ENCODE data around the gene KPNA5. TPM values are rescaled to one million over a fixed set of nuclear protein-coding genes. Genes with fewer than 3 reads are reported as not detected.

The KPNA5 gene
- total and polyA plus RNA-seq, 8 donors, result 1.4 to 6.5 (median 4.1) TPM

DNA sequence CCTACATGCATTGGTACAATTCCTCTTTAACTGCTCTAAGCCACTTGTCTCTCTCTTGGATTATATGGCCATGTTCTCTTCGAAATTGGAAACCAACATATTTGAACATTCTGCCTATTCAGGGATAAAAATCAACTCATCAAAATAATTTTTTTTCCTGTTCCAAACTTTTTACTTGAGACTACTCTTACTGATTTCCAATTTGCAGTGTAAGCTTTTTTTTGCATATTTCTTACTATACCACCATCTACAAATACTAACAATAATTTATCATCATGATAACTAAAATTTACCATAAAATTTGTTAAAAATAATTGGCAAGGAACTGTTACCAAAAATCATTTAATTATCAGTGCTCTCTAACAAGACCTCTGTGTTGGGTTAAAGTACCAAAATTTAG is 91.4 kb downstream of the KPNA5 start:
- no peaks in the 10 kb centered on the region for H3K9me3 ChIP-seq
- no peaks in the 10 kb centered on the region for H3K36me3 ChIP-seq
- intact Hi-C loops (cut with DNase I), result loop anchor here in 1 of 3 donors (10.0 kb wide), 1 partner anchor 192 kb away; no protein-coding TSS in a partner anchor
- WGBS, 2 donors, result 43 to 64% methylated on average over 1 of the region's 1 CpG
- no peak for ATAC-seq
- H3K4me1 ChIP-seq, result no peaks in the 10 kb centered on the region
- no peaks in the 10 kb centered on the region for H3K27me3 ChIP-seq
- TF ChIP-seq, protein P1, sequence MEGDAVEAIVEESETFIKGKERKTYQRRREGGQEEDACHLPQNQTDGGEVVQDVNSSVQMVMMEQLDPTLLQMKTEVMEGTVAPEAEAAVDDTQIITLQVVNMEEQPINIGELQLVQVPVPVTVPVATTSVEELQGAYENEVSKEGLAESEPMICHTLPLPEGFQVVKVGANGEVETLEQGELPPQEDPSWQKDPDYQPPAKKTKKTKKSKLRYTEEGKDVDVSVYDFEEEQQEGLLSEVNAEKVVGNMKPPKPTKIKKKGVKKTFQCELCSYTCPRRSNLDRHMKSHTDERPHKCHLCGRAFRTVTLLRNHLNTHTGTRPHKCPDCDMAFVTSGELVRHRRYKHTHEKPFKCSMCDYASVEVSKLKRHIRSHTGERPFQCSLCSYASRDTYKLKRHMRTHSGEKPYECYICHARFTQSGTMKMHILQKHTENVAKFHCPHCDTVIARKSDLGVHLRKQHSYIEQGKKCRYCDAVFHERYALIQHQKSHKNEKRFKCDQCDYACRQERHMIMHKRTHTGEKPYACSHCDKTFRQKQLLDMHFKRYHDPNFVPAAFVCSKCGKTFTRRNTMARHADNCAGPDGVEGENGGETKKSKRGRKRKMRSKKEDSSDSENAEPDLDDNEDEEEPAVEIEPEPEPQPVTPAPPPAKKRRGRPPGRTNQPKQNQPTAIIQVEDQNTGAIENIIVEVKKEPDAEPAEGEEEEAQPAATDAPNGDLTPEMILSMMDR (IDR thresholded peaks at IDR 0.05), result no peak
- no peak for FAIRE-seq
- DNase-seq, result no peak
- no peak overlapping the region for H3K4me3 ChIP-seq
- H3K27ac ChIP-seq, result no peak overlapping the region

DNA sequence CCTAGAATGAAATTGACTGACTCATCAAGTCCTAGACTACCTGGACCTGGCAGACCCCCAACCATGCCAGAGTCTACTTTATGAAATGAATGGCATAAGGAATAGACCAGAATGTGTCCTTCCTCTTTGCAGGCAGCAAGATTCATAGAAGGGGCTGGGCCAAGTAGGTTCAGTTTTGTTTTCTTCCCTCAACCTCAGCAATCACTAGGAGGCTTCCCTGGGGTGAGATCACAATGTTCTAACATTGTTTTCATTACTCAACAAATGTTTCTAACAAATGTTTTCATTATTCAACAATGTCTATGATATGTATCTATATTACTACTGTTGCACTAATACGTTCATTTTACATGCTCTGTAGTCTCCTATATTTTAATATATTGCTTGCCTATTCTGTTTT is 92.9 kb downstream of the KPNA5 start:
- no peak overlapping the region for H3K27ac ChIP-seq
- TF ChIP-seq, protein P1 (IDR thresholded peaks at IDR 0.05), result no peak
- ATAC-seq, result no peak
- 35 to 51% methylated on average over 1 of the region's 1 CpG for WGBS, 2 donors
- FAIRE-seq, result no peak
- H3K4me3 ChIP-seq, result no peak overlapping the region
- intact Hi-C loops (cut with DNase I), result loop anchor here in 1 of 3 donors (10.0 kb wide), 1 partner anchor 191 kb away; no protein-coding TSS in a partner anchor
- H3K36me3 ChIP-seq, result no peaks in the 10 kb centered on the region
- H3K9me3 ChIP-seq, result no peaks in the 10 kb centered on the region
- DNase-seq, result no peak
- peaks cover 0 to 3% (median 0%) of the 10 kb centered on the region in 4 donors for H3K27me3 ChIP-seq
- no peaks in the 10 kb centered on the region for H3K4me1 ChIP-seq

DNA sequence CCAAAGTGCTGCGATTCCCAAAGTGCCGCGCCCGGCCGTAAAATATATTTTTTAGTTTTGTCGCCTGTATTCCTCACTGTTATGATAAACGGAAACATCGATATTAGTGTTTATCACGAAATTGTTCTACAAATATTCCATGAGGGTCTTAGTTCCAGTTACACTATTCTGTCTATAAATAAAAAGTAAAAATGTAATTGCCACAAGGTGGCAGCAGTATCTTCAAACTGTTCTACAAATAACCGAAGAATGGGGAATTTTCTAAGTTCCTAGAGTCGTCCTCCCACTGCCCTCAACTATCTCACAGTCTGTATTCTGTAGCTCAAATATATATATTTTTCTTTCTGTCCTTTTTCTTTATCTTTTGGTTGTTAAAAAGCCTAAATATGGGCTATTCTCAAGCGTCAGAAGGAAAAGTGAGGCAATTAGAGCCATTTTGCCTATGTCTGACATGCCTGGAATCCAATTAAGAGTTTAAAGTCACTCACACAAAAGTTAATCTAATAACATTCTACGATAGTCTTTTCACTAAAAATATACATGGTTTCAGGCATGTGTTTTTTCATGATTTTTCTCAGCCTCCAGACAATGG is 98.7 kb downstream of the KPNA5 start:
- Histone ChIP-seq H3K4me3 (no peak overlapping the region), H3K36me3 (no peaks in the 10 kb centered on the region), H3K4me1 (no peaks in the 10 kb centered on the region), H3K27me3 (peaks cover 0 to 9% (median 2%) of the 10 kb centered on the region in 4 donors), H3K9me3 (no peaks in the 10 kb centered on the region), H3K27ac (no peak overlapping the region)
- TF ChIP-seq, protein P1 (IDR thresholded peaks at IDR 0.05), result peak in 3 of 4 donors; percentile 23 to 35 (median 28)
- FAIRE-seq (peak; percentile 54), ATAC-seq (peak; percentile 53 to 80 (median 74)), DNase-seq (no peak)
- 15 to 16% methylated on average over 13 of the region's 13 CpGs for WGBS, 2 donors
- intact Hi-C loops (cut with DNase I), result loop anchor here in 1 of 3 donors (10.0 kb wide), 1 partner anchor 185 kb away; no protein-coding TSS in a partner anchor

DNA sequence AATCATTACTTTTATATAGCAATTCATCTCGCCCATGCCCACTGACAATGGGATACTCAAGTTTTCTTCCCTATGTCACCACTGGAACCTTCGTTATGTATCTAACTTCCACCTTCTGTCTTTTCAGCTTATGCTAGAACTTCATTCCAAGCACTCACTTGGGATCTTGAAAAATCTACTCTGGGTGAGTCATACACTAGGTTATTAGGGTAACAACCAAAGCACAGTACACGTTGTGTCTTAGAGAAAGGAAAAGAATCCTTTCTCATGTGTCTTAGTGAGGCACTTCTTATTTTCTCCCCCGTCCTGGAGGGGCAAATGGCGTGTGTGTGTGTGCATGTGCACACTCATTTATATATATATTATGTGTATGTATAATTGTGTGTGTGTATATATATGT is 102.8 kb downstream of the KPNA5 start:
- peaks cover 0 to 7% (median 2%) of the 10 kb centered on the region in 4 donors for H3K27me3 ChIP-seq
- no peaks in the 10 kb centered on the region for H3K36me3 ChIP-seq
- no peaks in the 10 kb centered on the region for H3K4me1 ChIP-seq
- 48 to 61% methylated on average over 5 of the region's 5 CpGs for WGBS, 2 donors
- no peaks in the 10 kb centered on the region for H3K9me3 ChIP-seq
- DNase-seq (no peak), FAIRE-seq (no peak), ATAC-seq (no peak)
- no peak overlapping the region for H3K27ac ChIP-seq
- H3K4me3 ChIP-seq, result no peak overlapping the region
- TF ChIP-seq, protein P1 (IDR thresholded peaks at IDR 0.05), result no peak
- intact Hi-C loops (cut with DNase I), result no loop called here

Other genes with a start within 250 kb of the KPNA5 start
- 1 to 10 TPM in 2 of 6 donors, under 1 TPM in 3, not detected in 1; 0.44 to 4.2 (median 0.98) TPM for gene CALHM6, start 219.8 kb upstream of the KPNA5 start, total RNA-seq
- gene CALHM6, start 219.8 kb upstream of the KPNA5 start, polyA plus RNA-seq, result 1 to 10 TPM; 1.3 to 1.4 TPM
- under 1 TPM; 0.04 to 0.41 (median 0.13) TPM for gene CALHM5, start 169.6 kb upstream of the KPNA5 start, total RNA-seq
- gene CALHM5, start 169.6 kb upstream of the KPNA5 start, polyA plus RNA-seq, result under 1 TPM; 0.08 to 0.12 TPM
- not detected for gene TRAPPC3L, start 135.5 kb upstream of the KPNA5 start, total RNA-seq
- under 1 TPM in 1 of 2 donors, not detected in 1; 0.12 TPM for gene TRAPPC3L, start 135.5 kb upstream of the KPNA5 start, polyA plus RNA-seq
- gene CALHM4, start 127.5 kb upstream of the KPNA5 start, total RNA-seq, result not detected
- gene CALHM4, start 127.5 kb upstream of the KPNA5 start, polyA plus RNA-seq, result not detected
- 10 to 100 TPM; 26.0 to 37.5 (median 27.1) TPM for gene RWDD1, start 109.7 kb upstream of the KPNA5 start, total RNA-seq
- gene RWDD1, start 109.7 kb upstream of the KPNA5 start, polyA plus RNA-seq, result 10 to 100 TPM; 38.1 to 40.6 TPM
- gene RSPH4A, start 64.7 kb upstream of the KPNA5 start, total RNA-seq, result under 1 TPM; 0.23 to 0.49 (median 0.39) TPM
- 1 to 10 TPM in 1 of 2 donors, under 1 TPM in 1; 0.76 to 1.2 TPM for gene RSPH4A, start 64.7 kb upstream of the KPNA5 start, polyA plus RNA-seq
- gene ZUP1, start 12.4 kb upstream of the KPNA5 start, total RNA-seq, result 1 to 10 TPM; 2.9 to 5.8 (median 4.6) TPM
- gene ZUP1, start 12.4 kb upstream of the KPNA5 start, polyA plus RNA-seq, result 1 to 10 TPM; 8.8 to 8.9 TPM
- gene FAM162B, start 84.5 kb downstream of the KPNA5 start, total RNA-seq, result 1 to 10 TPM in 1 of 6 donors, under 1 TPM in 5; 0.19 to 1.1 (median 0.38) TPM
- 1 to 10 TPM in 1 of 2 donors, under 1 TPM in 1; 0.95 to 2.1 TPM for gene FAM162B, start 84.5 kb downstream of the KPNA5 start, polyA plus RNA-seq
- gene GPRC6A, start 147.9 kb downstream of the KPNA5 start, total RNA-seq, result not detected
- gene GPRC6A, start 147.9 kb downstream of the KPNA5 start, polyA plus RNA-seq, result not detected
- 1 to 10 TPM in 4 of 6 donors, under 1 TPM in 2; 0.51 to 4.1 (median 1.5) TPM for gene RFX6, start 196.0 kb downstream of the KPNA5 start, total RNA-seq
- 10 to 100 TPM in 1 of 2 donors, 1 to 10 TPM in 1; 3.3 to 20.8 TPM for gene RFX6, start 196.0 kb downstream of the KPNA5 start, polyA plus RNA-seq

Data from pancreas (tissue), 10 donors.